ENCODE data around the gene TOR2A. TPM values are rescaled to one million over a fixed set of nuclear protein-coding genes. Genes with fewer than 3 reads are reported as not detected.
"Not testable (repeated sequence)": the region's sequence is repeated elsewhere in the genome, so short reads cannot be mapped to it uniquely, and the experiment has no call there.

TOR2A gene
- total RNA-seq = 9.5 TPM

- ATAC-seq = peak; percentile 94
Observed at GRCh38 chr9:127734747-127735529, at the start of gene TOR2A. TSS of gene TOR2A (minus strand) at chr9:127735294. CDS start at chr9:127735270, 24 bp downstream.

- no peak for ATAC-seq
Observed at GRCh38 chr9:127783111-127784008, 48.3 kb upstream of the TOR2A start.

- ATAC-seq = no peak
Observed at GRCh38 chr9:127781806-127782205, 46.7 kb upstream of the TOR2A start.

GRCh38 chr9:127780909-127781308 lies 45.8 kb upstream of the TOR2A start:
- not testable (repeated sequence) for ATAC-seq

GRCh38 chr9:127780126-127780885 lies 45.2 kb upstream of the TOR2A start:
- ATAC-seq = no peak

GRCh38 chr9:127779136-127779981 lies 44.3 kb upstream of the TOR2A start:
- peak; percentile 31 for ATAC-seq

- ATAC-seq = peak; percentile 17
Observed at GRCh38 chr9:127778280-127779135, 43.4 kb upstream of the TOR2A start, which contains the start of gene SH2D3C. TSS of gene SH2D3C (minus strand) at chr9:127778666. CDS start at chr9:127778627, 39 bp downstream.

GRCh38 chr9:127777368-127777980 lies 42.4 kb upstream of the TOR2A start:
- no peak for ATAC-seq

GRCh38 chr9:127776924-127777289 lies 41.8 kb upstream of the TOR2A start:
- no peak for ATAC-seq

- ATAC-seq = peak; percentile 1
Observed at GRCh38 chr9:127776195-127776923, 41.3 kb upstream of the TOR2A start.

GRCh38 chr9:127773981-127774380 lies 38.9 kb upstream of the TOR2A start:
- ATAC-seq = no peak

- no peak for ATAC-seq
Observed at GRCh38 chr9:127773272-127773671, 38.2 kb upstream of the TOR2A start.

GRCh38 chr9:127772603-127773002 lies 37.5 kb upstream of the TOR2A start:
- no peak for ATAC-seq

GRCh38 chr9:127771570-127772189 lies 36.6 kb upstream of the TOR2A start:
- no peak for ATAC-seq

- ATAC-seq = peak; percentile 98
Observed at GRCh38 chr9:127770905-127771569, 35.9 kb upstream of the TOR2A start.

GRCh38 chr9:127770583-127770904 lies 35.5 kb upstream of the TOR2A start:
- no peak for ATAC-seq

GRCh38 chr9:127769929-127770582 lies 35.0 kb upstream of the TOR2A start:
- no peak for ATAC-seq

- no peak for ATAC-seq
Observed at GRCh38 chr9:127769101-127769500, 34.0 kb upstream of the TOR2A start.
